Breast epithelium (tissue), 4 donors: Measurements from ENCODE around the gene CDC14B. TPM values are rescaled to one million over a fixed set of nuclear protein-coding genes. Genes with fewer than 3 reads are reported as not detected.
"Not testable (repeated sequence)": the region's sequence is repeated elsewhere in the genome, so short reads cannot be mapped to it uniquely, and the experiment has no call there.

Experiments used
- DNase-seq, 2 donors: peaks; one replicate each; pipeline ENCODE4 v3.0.0-alpha.2; 2019; ENCODE audit warnings: low spot score in 2 of 2
- H3K27ac ChIP-seq, 2 donors: fragments of 200-600 bp; sonication (generic) in 1 of 2; one replicate each; pipeline ENCODE4 v1.5.1; 2016 to 2019; ENCODE audit warnings: mild to moderate bottlenecking in 1 of 2
- H3K27me3 ChIP-seq, 2 donors: fragments of 200-600 bp; sonication (generic) in 1 of 2; one replicate each; pipeline versions ENCODE4 v1.5.1 to v1.6.0; 2017 to 2019; ENCODE audit warnings: control low read depth in 1 of 2, mild to moderate bottlenecking in 1 of 2
- H3K36me3 ChIP-seq: fragments of 200-600 bp; one replicate; pipeline ENCODE4 v1.5.1; 2019
- H3K4me1 ChIP-seq, 2 donors: fragments of 200-600 bp; sonication (generic); one replicate each; pipeline ENCODE4 v1.5.1; 2016 to 2019; ENCODE audit warnings: control low read depth in 1 of 2
- H3K4me3 ChIP-seq, 3 donors: fragments of 200-600 bp; sonication (generic); 1 replicate in 2 of 3; 2 replicates in 1 of 3; pipeline ENCODE4 v1.5.1; 2016 to 2019; ENCODE audit warnings: mild to moderate bottlenecking in 3 of 3, moderate library complexity in 2 of 3
- H3K9me3 ChIP-seq, 2 donors: fragments of 200-600 bp; sonication (generic) in 1 of 2; one replicate each; pipeline ENCODE4 v1.5.1; 2016 to 2019; ENCODE audit warnings: control low read depth in 1 of 2
- CTCF ChIP-seq, 3 donors: fragments of 450-650 bp; IDR thresholded peaks; one replicate each; pipeline ENCODE4 v1.5.1; 2016 to 2017; ENCODE audit warnings: antibody characterized with exemption in 3 of 3, mild to moderate bottlenecking in 3 of 3, moderate library complexity in 3 of 3
- POLR2A ChIP-seq: fragments of 450-650 bp; IDR thresholded peaks from one replicate; pipeline ENCODE4 v1.6.1; 2016; ENCODE audit warnings: antibody characterized with exemption, mild to moderate bottlenecking, moderate library complexity
- POLR2AphosphoS5 ChIP-seq, 3 donors: sonication (generic); formaldehyde crosslinking; IDR thresholded peaks; one replicate each; pipeline ENCODE4 v1.6.1; 2017; ENCODE audit warnings: antibody characterized with exemption in 3 of 3
- intact Hi-C: fragments of 100-400 bp; cut with DNase I; formaldehyde crosslinking; loops from one replicate; pipeline ENCODE4 v1.15.1; 2023; ENCODE audit warnings: low total_unique reads
- total RNA-seq, 3 donors: library from RNA; depleted of rRNA; stranded (reverse); fragments of >200 nt; gene quantifications; one replicate each; pipeline ENCODE4 v1.1.0, GENCODE V29; 2016

Gene CDC14B
- total RNA-seq, 3 donors from 2014 or later, result 22.0 to 33.4 (median 23.9) TPM

- Histone ChIP-seq H3K4me1 (no peaks in the 10 kb centered on the region), H3K27me3 (no peaks in the 10 kb centered on the region), H3K4me3 (peak overlapping the region in 1 of 3 donors; percentile 5), H3K36me3 (no peaks in the 10 kb centered on the region), H3K9me3 (no peaks in the 10 kb centered on the region), H3K27ac (peak overlapping the region; percentile 50 to 78)
- intact Hi-C loops, result no loop called here
- TF ChIP-seq POLR2AphosphoS5 (IDR thresholded peaks at IDR 0.05) (no peak), CTCF (IDR thresholded peaks at IDR 0.05) (no peak), POLR2A (no peak)
- DNase-seq, result no peak
These were observed 16.2 kb downstream of the CDC14B start for GRCh38 chr9:96603305-96604003.

GRCh38 chr9:96599298-96599697 is 20.3 kb downstream of the CDC14B start:
- TF ChIP-seq POLR2A (no peak), POLR2AphosphoS5 (IDR thresholded peaks at IDR 0.05) (no peak), CTCF (IDR thresholded peaks at IDR 0.05) (no peak)
- no peaks in the 10 kb centered on the region for H3K9me3 ChIP-seq
- H3K36me3 ChIP-seq, result no peaks in the 10 kb centered on the region
- no peak overlapping the region for H3K4me3 ChIP-seq
- intact Hi-C loops, result no loop called here
- H3K27me3 ChIP-seq, result no peaks in the 10 kb centered on the region
- no peak for DNase-seq
- no peak overlapping the region for H3K27ac ChIP-seq
- no peaks in the 10 kb centered on the region for H3K4me1 ChIP-seq

DNA sequence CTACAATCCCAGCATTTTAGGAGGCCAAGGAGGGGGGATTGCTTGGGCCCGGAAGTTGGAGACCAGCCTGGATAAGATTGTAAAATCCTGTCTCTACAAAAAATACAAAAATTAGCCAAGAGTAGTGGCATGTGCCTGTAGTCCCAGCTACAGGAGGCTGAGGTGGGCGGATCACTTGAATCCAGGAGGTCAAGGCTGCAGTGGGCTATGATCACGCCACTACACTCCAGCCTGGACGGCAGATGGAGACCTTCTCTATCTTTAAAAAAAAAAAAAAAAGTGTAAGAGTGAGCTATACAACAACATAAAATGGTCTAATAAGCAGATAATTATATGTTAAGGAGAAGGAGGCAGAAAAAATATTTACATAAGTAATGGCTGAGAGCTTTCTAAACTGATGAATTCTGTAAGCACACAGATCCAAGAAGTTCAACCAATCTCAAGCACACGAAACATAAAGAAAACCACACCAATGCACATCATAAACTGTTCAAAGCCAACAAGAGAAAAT is 23.0 kb downstream of the CDC14B start:
- H3K27me3 ChIP-seq, result no peaks in the 10 kb centered on the region
- no peak overlapping the region for H3K27ac ChIP-seq
- H3K36me3 ChIP-seq, result no peaks in the 10 kb centered on the region
- no peak for DNase-seq
- H3K4me1 ChIP-seq, result no peaks in the 10 kb centered on the region
- intact Hi-C loops, result no loop called here
- H3K4me3 ChIP-seq, result no peak overlapping the region
- TF ChIP-seq POLR2AphosphoS5 (IDR thresholded peaks at IDR 0.05), result no peak
- no peaks in the 10 kb centered on the region for H3K9me3 ChIP-seq

GRCh38 chr9:96587338-96588315 is 32.0 kb downstream of the CDC14B start:
- TF ChIP-seq CTCF (IDR thresholded peaks at IDR 0.05) (no peak), POLR2A (no peak), POLR2AphosphoS5 (IDR thresholded peaks at IDR 0.05) (no peak)
- Histone ChIP-seq H3K4me1 (no peaks in the 10 kb centered on the region), H3K27ac (no peak overlapping the region), H3K4me3 (no peak overlapping the region), H3K27me3 (no peaks in the 10 kb centered on the region), H3K9me3 (no peaks in the 10 kb centered on the region), H3K36me3 (no peaks in the 10 kb centered on the region)
- DNase-seq, result no peak
- intact Hi-C loops, result no loop called here

GRCh38 chr9:96585426-96585825 is 34.2 kb downstream of the CDC14B start:
- no peak for DNase-seq
- Histone ChIP-seq H3K9me3 (no peaks in the 10 kb centered on the region), H3K36me3 (no peaks in the 10 kb centered on the region), H3K4me3 (no peak overlapping the region), H3K4me1 (no peaks in the 10 kb centered on the region), H3K27ac (no peak overlapping the region), H3K27me3 (no peaks in the 10 kb centered on the region)
- TF ChIP-seq POLR2AphosphoS5 (IDR thresholded peaks at IDR 0.05) (no peak), CTCF (IDR thresholded peaks at IDR 0.05) (no peak), POLR2A (no peak)
- intact Hi-C loops, result no loop called here

DNA sequence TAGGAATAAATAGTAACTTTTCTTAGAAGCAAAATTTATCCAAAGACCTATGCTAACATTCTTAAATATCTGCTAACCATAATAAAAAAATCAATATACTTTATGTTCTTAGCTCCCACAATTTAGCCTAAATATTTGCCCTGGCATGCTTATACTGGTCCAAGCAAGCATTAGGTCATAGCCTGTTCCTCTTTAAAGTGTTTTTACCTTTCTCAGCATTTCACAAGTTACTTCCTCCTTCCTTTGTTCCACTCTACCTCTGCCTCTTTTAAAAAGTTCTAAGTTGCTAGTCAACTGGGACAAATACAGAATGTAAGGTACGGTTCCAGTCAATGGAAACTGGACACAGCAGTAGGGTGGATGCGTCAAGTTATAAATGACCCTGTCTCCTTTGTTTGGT is 37.4 kb downstream of the CDC14B start:
- H3K36me3 ChIP-seq, intact Hi-C loops, H3K27me3 ChIP-seq, DNase-seq, H3K4me1 ChIP-seq, H3K27ac ChIP-seq, H3K4me3 ChIP-seq, H3K9me3 ChIP-seq: not testable (repeated sequence)
